Right lobe of liver (tissue), 4 donors: ENCODE measurements around the gene TUBGCP2.

Source experiments
- POLR2A ChIP-seq: fragments of 450-650 bp; IDR thresholded peaks from one replicate; pipeline ENCODE4 v1.6.1; 2017; ENCODE audit warnings: antibody characterized with exemption, mild to moderate bottlenecking
- TF ChIP-seq, protein P1 (sequence below), 4 donors: fragments of 200-600 bp in 3 of 4; fragments of 450-650 bp in 1 of 4; IDR thresholded peaks; one replicate each; pipeline versions ENCODE4 v1.5.1 to v1.8.0; 2016 to 2022; ENCODE audit warnings: antibody characterized with exemption in 4 of 4, mild to moderate bottlenecking in 2 of 4
- donor health status: DM: no; HTN: no; CAD: no.
- donor health status: DM: no; HTN: no; CAD: no.
- donor health status: DM: no; HTN: yes; CAD: no.

DNA sequence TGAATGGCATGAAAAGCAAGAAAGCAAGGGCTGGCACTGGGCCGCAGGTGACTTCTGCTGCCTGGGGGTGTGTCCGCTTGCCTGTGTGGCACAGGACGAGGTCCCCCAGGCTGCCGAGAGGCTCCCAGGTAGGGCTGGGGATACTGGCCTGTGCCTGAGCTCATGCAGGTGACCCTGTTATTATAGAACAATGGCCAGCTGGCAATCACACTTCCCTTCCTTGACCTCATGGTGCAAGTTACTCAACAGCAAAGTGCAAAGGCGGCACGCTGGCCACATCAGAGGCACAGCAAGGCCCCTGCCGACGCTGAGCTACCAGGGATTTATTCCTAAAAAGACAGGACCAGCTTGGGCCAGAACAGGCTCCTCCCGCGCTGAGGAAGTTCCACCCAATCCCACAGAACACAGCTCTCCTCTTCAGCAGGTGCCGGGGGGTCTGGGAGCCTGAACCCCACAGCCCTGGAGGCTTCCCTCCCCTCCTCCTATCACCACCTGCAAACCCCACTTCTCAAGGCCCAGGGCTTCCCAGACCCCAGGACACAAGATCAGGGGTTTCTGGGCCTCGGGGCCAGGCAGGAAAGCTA, 30.6 kb downstream of the TUBGCP2 start:
- no peak for TF ChIP-seq POLR2A
- TF ChIP-seq, protein P1, sequence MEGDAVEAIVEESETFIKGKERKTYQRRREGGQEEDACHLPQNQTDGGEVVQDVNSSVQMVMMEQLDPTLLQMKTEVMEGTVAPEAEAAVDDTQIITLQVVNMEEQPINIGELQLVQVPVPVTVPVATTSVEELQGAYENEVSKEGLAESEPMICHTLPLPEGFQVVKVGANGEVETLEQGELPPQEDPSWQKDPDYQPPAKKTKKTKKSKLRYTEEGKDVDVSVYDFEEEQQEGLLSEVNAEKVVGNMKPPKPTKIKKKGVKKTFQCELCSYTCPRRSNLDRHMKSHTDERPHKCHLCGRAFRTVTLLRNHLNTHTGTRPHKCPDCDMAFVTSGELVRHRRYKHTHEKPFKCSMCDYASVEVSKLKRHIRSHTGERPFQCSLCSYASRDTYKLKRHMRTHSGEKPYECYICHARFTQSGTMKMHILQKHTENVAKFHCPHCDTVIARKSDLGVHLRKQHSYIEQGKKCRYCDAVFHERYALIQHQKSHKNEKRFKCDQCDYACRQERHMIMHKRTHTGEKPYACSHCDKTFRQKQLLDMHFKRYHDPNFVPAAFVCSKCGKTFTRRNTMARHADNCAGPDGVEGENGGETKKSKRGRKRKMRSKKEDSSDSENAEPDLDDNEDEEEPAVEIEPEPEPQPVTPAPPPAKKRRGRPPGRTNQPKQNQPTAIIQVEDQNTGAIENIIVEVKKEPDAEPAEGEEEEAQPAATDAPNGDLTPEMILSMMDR (IDR thresholded peaks at IDR 0.05), result no peak
